ENCODE results near the gene SLC10A1.

SLC10A1 gene

DNA sequence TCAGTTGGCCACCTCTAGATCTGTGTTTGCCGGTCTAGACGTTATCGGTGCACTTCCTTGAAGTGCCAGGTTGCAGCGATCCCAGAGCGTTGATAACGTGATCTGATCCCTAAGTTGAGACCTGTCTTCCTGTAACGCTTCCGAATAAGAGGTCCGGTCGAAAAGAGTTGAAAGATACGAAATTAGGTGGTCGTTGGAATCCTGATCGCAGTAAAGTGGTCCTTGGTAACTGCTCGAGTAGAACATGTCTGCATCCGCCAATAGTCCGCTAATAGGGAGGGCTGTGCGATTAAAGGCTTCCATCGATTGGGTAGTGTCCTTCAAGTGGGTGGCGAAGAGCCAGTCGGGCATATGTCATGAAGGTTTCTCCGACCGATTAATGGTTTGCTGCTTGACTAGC, 27.4 kb downstream of the SLC10A1 start:
- TF ChIP-seq, protein P1, sequence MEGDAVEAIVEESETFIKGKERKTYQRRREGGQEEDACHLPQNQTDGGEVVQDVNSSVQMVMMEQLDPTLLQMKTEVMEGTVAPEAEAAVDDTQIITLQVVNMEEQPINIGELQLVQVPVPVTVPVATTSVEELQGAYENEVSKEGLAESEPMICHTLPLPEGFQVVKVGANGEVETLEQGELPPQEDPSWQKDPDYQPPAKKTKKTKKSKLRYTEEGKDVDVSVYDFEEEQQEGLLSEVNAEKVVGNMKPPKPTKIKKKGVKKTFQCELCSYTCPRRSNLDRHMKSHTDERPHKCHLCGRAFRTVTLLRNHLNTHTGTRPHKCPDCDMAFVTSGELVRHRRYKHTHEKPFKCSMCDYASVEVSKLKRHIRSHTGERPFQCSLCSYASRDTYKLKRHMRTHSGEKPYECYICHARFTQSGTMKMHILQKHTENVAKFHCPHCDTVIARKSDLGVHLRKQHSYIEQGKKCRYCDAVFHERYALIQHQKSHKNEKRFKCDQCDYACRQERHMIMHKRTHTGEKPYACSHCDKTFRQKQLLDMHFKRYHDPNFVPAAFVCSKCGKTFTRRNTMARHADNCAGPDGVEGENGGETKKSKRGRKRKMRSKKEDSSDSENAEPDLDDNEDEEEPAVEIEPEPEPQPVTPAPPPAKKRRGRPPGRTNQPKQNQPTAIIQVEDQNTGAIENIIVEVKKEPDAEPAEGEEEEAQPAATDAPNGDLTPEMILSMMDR (IDR thresholded peaks at IDR 0.05; ENCODE audit: low read depth, low read length, missing control alignments) = no peak
- DNase-seq (ENCODE audit: low read depth) = no peak
- H3K4me3 ChIP-seq (ENCODE audit: low read depth, low read length) = no peak overlapping the region
- in situ Hi-C loops (cut with HindIII; ENCODE audit: low sequenced_read_pairs) = no loop called here

GRCh38 chr14:69768873-69769272, 28.2 kb downstream of the SLC10A1 start:
- DNase-seq (ENCODE audit: low read depth) = no peak
- TF ChIP-seq, protein P1 (IDR thresholded peaks at IDR 0.05; ENCODE audit: low read depth, low read length, missing control alignments) = no peak
- H3K4me3 ChIP-seq (ENCODE audit: low read depth, low read length) = peak overlapping the region; percentile 93
- in situ Hi-C loops (cut with HindIII; ENCODE audit: low sequenced_read_pairs) = no loop called here

GRCh38 chr14:69767369-69767999, 29.6 kb downstream of the SLC10A1 start:
- DNase-seq (ENCODE audit: low read depth) = peak; percentile 76
- peak overlapping the region; percentile 93 for H3K4me3 ChIP-seq (ENCODE audit: low read depth, low read length)
- in situ Hi-C loops (cut with HindIII; ENCODE audit: low sequenced_read_pairs) = no loop called here
- TF ChIP-seq, protein P1 (IDR thresholded peaks at IDR 0.05; ENCODE audit: low read depth, low read length, missing control alignments) = no peak

DNA sequence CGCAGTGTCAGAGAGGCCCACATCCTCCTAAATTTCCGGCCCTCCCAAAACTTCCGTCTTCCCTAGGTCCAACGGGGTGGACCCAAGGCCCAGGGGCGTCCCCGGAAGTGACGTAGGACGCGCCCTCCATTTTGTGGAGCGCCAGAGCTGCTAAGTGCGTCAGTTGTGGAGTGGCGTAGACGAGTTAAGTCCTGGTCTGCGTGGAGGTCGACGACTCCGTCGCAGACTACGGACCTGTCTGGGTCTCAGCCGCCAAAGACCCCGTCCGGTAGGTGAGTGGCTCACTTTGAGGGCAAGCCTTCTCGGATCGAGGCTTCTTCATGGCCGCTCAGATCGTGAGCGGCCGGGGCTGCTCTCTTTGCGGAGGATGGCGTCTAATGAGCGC, 30.1 kb downstream of the SLC10A1 start, which contains the start of gene SRSF5:
Gene SRSF5, plus strand, starts transcription at position 159 of the 385 bp plus-strand sequence. CDS start 1,015 bp downstream, outside the sequence.
- in situ Hi-C loops (cut with HindIII; ENCODE audit: low sequenced_read_pairs) = no loop called here
- peak within 1 kb of the TSS; percentile 93 for H3K4me3 ChIP-seq (ENCODE audit: low read depth, low read length)
- TF ChIP-seq, protein P1 (IDR thresholded peaks at IDR 0.05; ENCODE audit: low read depth, low read length, missing control alignments) = no peak
- peak; percentile 93 for DNase-seq (ENCODE audit: low read depth)

- in situ Hi-C loops (cut with HindIII; ENCODE audit: low sequenced_read_pairs) = no loop called here
- DNase-seq (ENCODE audit: low read depth) = no peak
- TF ChIP-seq, protein P1 (IDR thresholded peaks at IDR 0.05; ENCODE audit: low read depth, low read length, missing control alignments) = no peak
- no peak overlapping the region for H3K4me3 ChIP-seq (ENCODE audit: low read depth, low read length)
These were observed 33.1 kb downstream of the SLC10A1 start for GRCh38 chr14:69763761-69764510.

GRCh38 chr14:69760810-69761209, 36.2 kb downstream of the SLC10A1 start:
- in situ Hi-C loops (cut with HindIII; ENCODE audit: low sequenced_read_pairs) = no loop called here
- TF ChIP-seq, protein P1 (IDR thresholded peaks at IDR 0.05; ENCODE audit: low read depth, low read length, missing control alignments) = no peak
- DNase-seq (ENCODE audit: low read depth) = no peak
- no peak overlapping the region for H3K4me3 ChIP-seq (ENCODE audit: low read depth, low read length)
